ENCODE measurements around the gene FIBCD1.

GRCh38 chr9:130979591-130980385, 40.7 kb upstream of the FIBCD1 start:
- TF ChIP-seq NCOR1 (IDR thresholded peaks at IDR 0.05) (no peak), FOXA1 (IDR thresholded peaks at IDR 0.05; ENCODE audit: borderline replicate concordance) (no peak), ZBTB2 (IDR thresholded peaks at IDR 0.05) (no peak), JUND (IDR thresholded peaks at IDR 0.05; ENCODE audit: borderline replicate concordance, low read depth, low read length) (no peak), JUND (tag; IDR thresholded peaks at IDR 0.05; ENCODE audit: borderline replicate concordance, low read depth, low read length) (no peak), EZH2 (IDR thresholded peaks at IDR 0.05; ENCODE audit: borderline replicate concordance, low read depth, low read length) (no peak), USF1 (CRISPR knock-in tag; IDR thresholded peaks at IDR 0.05) (no peak), ZBTB40 (IDR thresholded peaks at IDR 0.05) (no peak), ZBTB40 (CRISPR knock-in tag; IDR thresholded peaks at IDR 0.05) (no peak), HNRNPH1 (optimal IDR thresholded peaks at IDR 0.05; ENCODE audit: low read depth, low read length) (no peak), USF2 (CRISPR knock-in tag; IDR thresholded peaks at IDR 0.05) (no peak), NFRKB (IDR thresholded peaks at IDR 0.05; ENCODE audit: low read depth) (no peak), HDAC6 (IDR thresholded peaks at IDR 0.05; ENCODE audit: low read depth, low read length) (no peak)

All from K562 (cell line).